ENCODE measurements around the gene IPCEF1. TPM values are rescaled to one million over a fixed set of nuclear protein-coding genes. Genes with fewer than 3 reads are reported as not detected.

The IPCEF1 gene
- total RNA-seq, 4 donors from 2014 or later = 0.37 to 8.7 (median 3.8) TPM

GRCh38 chr6:154367336-154367735 lies 10.7 kb upstream of the IPCEF1 start:
- Histone ChIP-seq H3K9me3 (no peaks in the 10 kb centered on the region), H3K27ac (no peak overlapping the region), H3K27me3 (no peaks in the 10 kb centered on the region), H3K4me3 (no peak overlapping the region), H3K36me3 (no peaks in the 10 kb centered on the region), H3K4me1 (peaks cover 0 to 5% (median 0%) of the 10 kb centered on the region in 4 donors)
- in situ Hi-C loops (cut with MboI; ENCODE audit: low pct_ligation_motif_present in 1 of 4, low pct_unique_long_range_greater_than_20kb in 1 of 4, low sequenced_read_pairs in 3 of 4) (loop anchor here in 1 of 4 donors (25.0 kb wide), 1 partner anchor 205 kb away; no protein-coding TSS in a partner anchor), intact Hi-C loops (cut with DNase I; ENCODE audit: low total_unique reads) (no loop called here)
- DNase-seq = no peak
- WGBS, 2 donors (ENCODE audit: low coverage in 1 of 2) = 83% methylated on average over 5 of the region's 5 CpGs
- TF ChIP-seq POLR2AphosphoS5 (IDR thresholded peaks at IDR 0.05) (no peak), POLR2A (IDR thresholded peaks at IDR 0.05) (no peak), EP300 (IDR thresholded peaks at IDR 0.05; ENCODE audit: low read depth) (no peak)
- TF ChIP-seq, protein P1, sequence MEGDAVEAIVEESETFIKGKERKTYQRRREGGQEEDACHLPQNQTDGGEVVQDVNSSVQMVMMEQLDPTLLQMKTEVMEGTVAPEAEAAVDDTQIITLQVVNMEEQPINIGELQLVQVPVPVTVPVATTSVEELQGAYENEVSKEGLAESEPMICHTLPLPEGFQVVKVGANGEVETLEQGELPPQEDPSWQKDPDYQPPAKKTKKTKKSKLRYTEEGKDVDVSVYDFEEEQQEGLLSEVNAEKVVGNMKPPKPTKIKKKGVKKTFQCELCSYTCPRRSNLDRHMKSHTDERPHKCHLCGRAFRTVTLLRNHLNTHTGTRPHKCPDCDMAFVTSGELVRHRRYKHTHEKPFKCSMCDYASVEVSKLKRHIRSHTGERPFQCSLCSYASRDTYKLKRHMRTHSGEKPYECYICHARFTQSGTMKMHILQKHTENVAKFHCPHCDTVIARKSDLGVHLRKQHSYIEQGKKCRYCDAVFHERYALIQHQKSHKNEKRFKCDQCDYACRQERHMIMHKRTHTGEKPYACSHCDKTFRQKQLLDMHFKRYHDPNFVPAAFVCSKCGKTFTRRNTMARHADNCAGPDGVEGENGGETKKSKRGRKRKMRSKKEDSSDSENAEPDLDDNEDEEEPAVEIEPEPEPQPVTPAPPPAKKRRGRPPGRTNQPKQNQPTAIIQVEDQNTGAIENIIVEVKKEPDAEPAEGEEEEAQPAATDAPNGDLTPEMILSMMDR (IDR thresholded peaks at IDR 0.05) = no peak

- Histone ChIP-seq H3K27ac (no peak overlapping the region), H3K4me3 (no peak overlapping the region), H3K4me1 (no peaks in the 10 kb centered on the region), H3K9me3 (no peaks in the 10 kb centered on the region), H3K36me3 (no peaks in the 10 kb centered on the region), H3K27me3 (no peaks in the 10 kb centered on the region)
- 65 to 73% methylated on average over 4 of the region's 4 CpGs for WGBS, 2 donors (ENCODE audit: low coverage in 1 of 2)
- intact Hi-C loops (cut with DNase I; ENCODE audit: low total_unique reads) = no loop called here
- in situ Hi-C loops (cut with MboI; ENCODE audit: low pct_ligation_motif_present in 1 of 4, low pct_unique_long_range_greater_than_20kb in 1 of 4, low sequenced_read_pairs in 3 of 4) = loop anchor here in 1 of 4 donors (25.0 kb wide), 1 partner anchor 202 kb away; no protein-coding TSS in a partner anchor
- TF ChIP-seq EP300 (IDR thresholded peaks at IDR 0.05; ENCODE audit: low read depth) (no peak), POLR2AphosphoS5 (IDR thresholded peaks at IDR 0.05) (no peak), POLR2A (IDR thresholded peaks at IDR 0.05) (no peak)
- TF ChIP-seq, protein P1 (IDR thresholded peaks at IDR 0.05) = no peak
- DNase-seq = no peak
These were observed 7.2 kb upstream of the IPCEF1 start for GRCh38 chr6:154363821-154364220.

DNA sequence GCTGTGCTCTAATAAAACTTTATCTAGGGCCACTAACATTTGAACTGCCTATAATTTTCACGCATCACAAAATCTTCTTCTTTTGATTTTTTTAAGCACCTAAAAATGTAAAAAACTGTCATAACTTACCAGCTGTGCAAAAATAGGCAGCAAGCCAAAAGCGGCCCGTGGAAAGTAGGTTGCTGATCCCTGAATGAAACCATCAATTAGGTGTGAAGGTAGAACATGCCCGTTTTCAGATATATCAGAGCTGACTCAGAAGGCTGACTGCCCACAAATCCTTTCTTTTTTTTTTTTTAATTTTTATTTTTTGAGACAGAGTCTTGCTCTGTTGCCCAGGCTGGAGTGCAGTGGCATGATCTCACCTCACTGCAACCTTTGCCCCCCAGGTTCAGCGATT lies 4.9 kb upstream of the IPCEF1 start:
- intact Hi-C loops (cut with DNase I; ENCODE audit: low total_unique reads) = no loop called here
- Histone ChIP-seq H3K27me3 (no peaks in the 10 kb centered on the region), H3K9me3 (no peaks in the 10 kb centered on the region), H3K27ac (no peak overlapping the region), H3K4me1 (no peaks in the 10 kb centered on the region), H3K36me3 (no peaks in the 10 kb centered on the region), H3K4me3 (no peak overlapping the region)
- no peak for TF ChIP-seq EP300 (IDR thresholded peaks at IDR 0.05; ENCODE audit: low read depth)
- TF ChIP-seq POLR2AphosphoS5 (IDR thresholded peaks at IDR 0.05) = no peak
- TF ChIP-seq, protein P1 (IDR thresholded peaks at IDR 0.05) = no peak
- TF ChIP-seq POLR2A (IDR thresholded peaks at IDR 0.05) = no peak
- WGBS, 2 donors (ENCODE audit: low coverage in 1 of 2) = 85 to 87% methylated on average over 5 of the region's 5 CpGs
- in situ Hi-C loops (cut with MboI; ENCODE audit: low pct_ligation_motif_present in 1 of 4, low pct_unique_long_range_greater_than_20kb in 1 of 4, low sequenced_read_pairs in 3 of 4) = loop anchor here in 1 of 4 donors (25.0 kb wide), 1 partner anchor 199 kb away; no protein-coding TSS in a partner anchor
- no peak for DNase-seq

DNA sequence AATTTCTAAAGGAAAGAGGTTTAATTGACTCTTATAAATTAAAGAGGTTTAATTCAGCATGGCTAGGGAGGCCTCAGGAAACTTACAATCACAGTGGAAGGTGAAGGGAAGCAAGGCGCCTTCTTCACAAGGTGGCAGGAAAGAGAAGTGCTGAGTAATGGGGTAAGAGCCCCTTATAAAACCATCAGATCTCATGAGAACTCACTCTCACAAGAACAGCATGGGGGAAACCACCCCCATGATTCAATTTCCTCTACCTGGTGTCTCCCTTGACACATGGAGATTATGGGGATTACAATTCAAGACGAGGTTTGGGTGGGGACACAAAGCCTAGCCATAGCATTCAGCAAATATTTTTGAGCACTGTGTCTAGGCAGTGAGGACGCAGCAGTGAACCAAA lies 3.9 kb upstream of the IPCEF1 start:
- TF ChIP-seq, protein P1 (IDR thresholded peaks at IDR 0.05) = no peak
- no peak for TF ChIP-seq EP300 (IDR thresholded peaks at IDR 0.05; ENCODE audit: low read depth)
- TF ChIP-seq POLR2A (IDR thresholded peaks at IDR 0.05) = no peak
- TF ChIP-seq POLR2AphosphoS5 (IDR thresholded peaks at IDR 0.05) = no peak
- in situ Hi-C loops (cut with MboI; ENCODE audit: low pct_ligation_motif_present in 1 of 4, low pct_unique_long_range_greater_than_20kb in 1 of 4, low sequenced_read_pairs in 3 of 4) (loop anchor here in 1 of 4 donors (25.0 kb wide), 1 partner anchor 198 kb away; no protein-coding TSS in a partner anchor), intact Hi-C loops (cut with DNase I; ENCODE audit: low total_unique reads) (no loop called here)
- WGBS, 2 donors (ENCODE audit: low coverage in 1 of 2) = 76 to 95% methylated on average over 2 to 3 of the region's 3 CpGs
- Histone ChIP-seq H3K4me3 (no peak overlapping the region), H3K27me3 (no peaks in the 10 kb centered on the region), H3K27ac (no peak overlapping the region), H3K9me3 (no peaks in the 10 kb centered on the region), H3K4me1 (no peaks in the 10 kb centered on the region), H3K36me3 (no peaks in the 10 kb centered on the region)
- DNase-seq = no peak

All from transverse colon (tissue), 4 donors.